ENCODE data around the gene RPN2. TPM values are rescaled to one million over a fixed set of nuclear protein-coding genes. Genes with fewer than 3 reads are reported as not detected.

Gene RPN2
- polyA plus RNA-seq, 1 donor from 2014 or later, result 151 TPM

GRCh38 chr20:37228082-37228481 lies 49.0 kb downstream of the RPN2 start:
- Histone ChIP-seq H2AFZ (ENCODE audit: low read depth, low read length) (no peak overlapping the region), H3K4me2 (ENCODE audit: low read length) (no peak overlapping the region), H3F3A (ENCODE audit: insufficient read depth, low read length, poor library complexity, severe bottlenecking) (no peaks in the 10 kb centered on the region), H4K20me1 (ENCODE audit: insufficient read depth) (no peaks in the 10 kb centered on the region), H3K27me3 (ENCODE audit: insufficient read depth, low read depth, low read length) (no peaks in the 10 kb centered on the region), H3K36me3 (ENCODE audit: insufficient read depth, low read length) (peaks cover 5% of the 10 kb centered on the region), H3K79me2 (replicated peaks; ENCODE audit: insufficient read depth, low read length) (no peaks in the 10 kb centered on the region), H3K4me3 (ENCODE audit: low read length) (no peak overlapping the region), H3K9me2 (ENCODE audit: insufficient read depth, low read length) (no peaks in the 10 kb centered on the region), H3K9me3 (ENCODE audit: low read length) (no peaks in the 10 kb centered on the region), H3K27ac (ENCODE audit: low read length) (no peak overlapping the region), H3K9ac (ENCODE audit: low read length) (no peak overlapping the region)
- TF ChIP-seq RAD21 (conservative IDR thresholded peaks at IDR 0.05) (no peak), POLR2AphosphoS5 (IDR thresholded peaks at IDR 0.05) (no peak), EP300 (conservative IDR thresholded peaks at IDR 0.05; ENCODE audit: poor library complexity, severe bottlenecking) (no peak), EZH2 (IDR thresholded peaks at IDR 0.05; ENCODE audit: borderline replicate concordance, insufficient read depth, low read length, poor library complexity, severe bottlenecking) (no peak), TAF1 (IDR thresholded peaks at IDR 0.05; ENCODE audit: low read depth) (no peak), SMC3 (conservative IDR thresholded peaks at IDR 0.05; ENCODE audit: poor library complexity) (no peak), REST (IDR thresholded peaks at IDR 0.05; ENCODE audit: borderline replicate concordance) (no peak), MXI1 (conservative IDR thresholded peaks at IDR 0.05; ENCODE audit: poor library complexity, severe bottlenecking) (no peak), CTCF (IDR thresholded peaks at IDR 0.05; ENCODE audit: poor library complexity, severe bottlenecking) (no peak)

GRCh38 chr20:37228656-37229055 lies 49.5 kb downstream of the RPN2 start:
- no peak overlapping the region for H2AFZ ChIP-seq (ENCODE audit: low read depth, low read length)
- H3F3A ChIP-seq (ENCODE audit: insufficient read depth, low read length, poor library complexity, severe bottlenecking), result no peaks in the 10 kb centered on the region
- H3K9me3 ChIP-seq (ENCODE audit: low read length), result no peaks in the 10 kb centered on the region
- H3K9me2 ChIP-seq (ENCODE audit: insufficient read depth, low read length), result no peaks in the 10 kb centered on the region
- H3K4me2 ChIP-seq (ENCODE audit: low read length), result no peak overlapping the region
- H3K27me3 ChIP-seq (ENCODE audit: insufficient read depth, low read depth, low read length), result no peaks in the 10 kb centered on the region
- no peaks in the 10 kb centered on the region for H3K79me2 ChIP-seq (replicated peaks; ENCODE audit: insufficient read depth, low read length)
- H3K27ac ChIP-seq (ENCODE audit: low read length), result no peak overlapping the region
- peaks cover 5% of the 10 kb centered on the region for H3K36me3 ChIP-seq (ENCODE audit: insufficient read depth, low read length)
- no peaks in the 10 kb centered on the region for H4K20me1 ChIP-seq (ENCODE audit: insufficient read depth)
- no peak overlapping the region for H3K4me3 ChIP-seq (ENCODE audit: low read length)
- TF ChIP-seq RAD21 (conservative IDR thresholded peaks at IDR 0.05) (no peak), REST (IDR thresholded peaks at IDR 0.05; ENCODE audit: borderline replicate concordance) (no peak), POLR2AphosphoS5 (IDR thresholded peaks at IDR 0.05) (no peak), EP300 (conservative IDR thresholded peaks at IDR 0.05; ENCODE audit: poor library complexity, severe bottlenecking) (no peak), EZH2 (IDR thresholded peaks at IDR 0.05; ENCODE audit: borderline replicate concordance, insufficient read depth, low read length, poor library complexity, severe bottlenecking) (no peak), TAF1 (IDR thresholded peaks at IDR 0.05; ENCODE audit: low read depth) (no peak), MXI1 (conservative IDR thresholded peaks at IDR 0.05; ENCODE audit: poor library complexity, severe bottlenecking) (no peak), SMC3 (conservative IDR thresholded peaks at IDR 0.05; ENCODE audit: poor library complexity) (no peak), CTCF (IDR thresholded peaks at IDR 0.05; ENCODE audit: poor library complexity, severe bottlenecking) (no peak)
- no peak overlapping the region for H3K9ac ChIP-seq (ENCODE audit: low read length)

All from neural cell (in vitro differentiated cells).